Cardiac fibroblast (primary cell): ENCODE results near the gene MYBPH.

Experiments
- DNase-seq, 2 donors: peaks; one replicate each; pipeline versions ENCODE4 v3.0.0 to v3.0.0-alpha.2; 2010; ENCODE audit warnings: low read depth in 2 of 2
- H3K4me3 ChIP-seq, 2 donors: replicated peaks in 1 of 2; 1 replicate in 1 of 2; 2 replicates in 1 of 2; pipeline ENCODE4 v1.5.1; 2011; ENCODE audit warnings: low read depth in 2 of 2, low read length in 2 of 2, mild to moderate bottlenecking in 2 of 2, moderate library complexity in 1 of 2
- CTCF ChIP-seq: IDR thresholded peaks from one replicate; pipeline ENCODE4 v1.5.1; 2011; ENCODE audit warnings: low read depth, mild to moderate bottlenecking, low read length, inconsistent platforms

The MYBPH gene

DNA sequence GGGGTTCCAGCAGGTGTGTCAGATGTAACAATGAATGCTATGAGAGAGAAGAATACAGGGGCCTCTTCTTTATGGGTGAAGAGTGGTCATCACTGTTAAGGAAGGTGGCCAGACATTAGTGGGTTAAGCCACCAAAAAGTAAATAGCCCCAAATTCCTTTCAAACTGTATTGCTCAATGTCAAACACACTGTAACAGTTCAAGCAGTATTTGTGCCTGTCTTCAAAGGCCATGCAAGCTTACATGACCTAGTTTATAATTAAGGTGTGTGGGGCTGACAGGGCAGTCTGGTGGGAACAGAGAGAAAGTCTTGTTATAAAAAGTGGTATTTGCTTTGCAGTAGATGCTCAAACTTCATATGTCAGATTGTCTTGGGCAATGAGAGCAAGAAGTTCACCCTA, 35.4 kb upstream of the MYBPH start:
- no peak for DNase-seq
- H3K4me3 ChIP-seq, result no peak overlapping the region
- no peak for TF ChIP-seq CTCF

- no peak for TF ChIP-seq CTCF
- no peak overlapping the region for H3K4me3 ChIP-seq
- DNase-seq, result no peak
Measured at GRCh38 chr1:203210350-203210749, 34.7 kb upstream of the MYBPH start.

DNA sequence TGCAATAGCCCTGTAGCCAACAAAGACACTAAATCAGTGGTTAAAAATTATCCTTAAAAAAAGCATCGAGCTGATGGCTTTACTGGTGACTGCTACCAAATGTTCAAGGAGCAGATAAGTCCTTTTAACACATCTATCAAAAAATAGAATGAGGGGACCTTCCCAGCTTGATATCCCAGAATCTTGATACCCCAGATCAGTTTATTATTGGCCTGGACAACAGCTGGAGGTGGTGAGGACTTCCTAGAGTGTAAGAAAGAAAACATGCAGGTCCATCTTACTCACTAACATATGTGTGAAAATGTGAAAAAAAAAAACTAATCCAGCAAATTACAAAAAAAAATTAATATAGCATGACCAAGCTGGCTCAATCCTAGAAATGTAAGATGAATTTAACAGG, 32.6 kb upstream of the MYBPH start:
- no peak for DNase-seq

DNA sequence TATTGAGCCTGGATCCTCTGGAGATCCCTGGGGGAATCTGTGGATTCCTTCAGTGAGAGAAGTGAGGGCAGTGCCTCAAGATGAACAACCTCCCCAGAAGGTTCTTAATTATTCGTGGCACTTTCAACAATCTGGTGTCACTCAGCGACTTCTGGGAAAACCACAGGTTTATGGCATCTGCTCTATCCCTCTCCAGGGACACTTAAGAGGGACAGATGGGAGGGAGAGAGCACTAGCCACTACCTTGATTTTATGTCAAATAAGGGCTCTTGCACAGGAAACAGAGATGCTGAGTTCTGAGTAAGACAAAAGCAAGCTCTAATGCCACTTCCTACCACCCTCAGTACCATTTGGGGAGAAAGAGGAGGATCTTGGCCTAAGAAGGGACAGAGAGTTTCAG, 32.1 kb upstream of the MYBPH start:
- no peak overlapping the region for H3K4me3 ChIP-seq
- no peak for TF ChIP-seq CTCF
- DNase-seq, result no peak

More for the DNA sequence above, 32.6 kb upstream of the MYBPH start:
- no peak overlapping the region for H3K4me3 ChIP-seq
- no peak for TF ChIP-seq CTCF

GRCh38 chr1:203206129-203206687, 30.6 kb upstream of the MYBPH start:
- no peak for DNase-seq
- no peak overlapping the region for H3K4me3 ChIP-seq
- TF ChIP-seq CTCF, result no peak

- no peak for TF ChIP-seq CTCF
- DNase-seq, result no peak
- H3K4me3 ChIP-seq, result no peak overlapping the region
Measured at GRCh38 chr1:203204756-203205155, 29.1 kb upstream of the MYBPH start.

GRCh38 chr1:203202431-203203245, 27.0 kb upstream of the MYBPH start:
- TF ChIP-seq CTCF, result no peak
- DNase-seq, result peak; percentile 88 to 98
- no peak overlapping the region for H3K4me3 ChIP-seq
